Mesenchymal stem cell (in vitro differentiated cells and primary cell): ENCODE measurements around the gene NLRP6.
"Not testable (repeated sequence)": the region's sequence is repeated elsewhere in the genome, so short reads cannot be mapped to it uniquely, and the experiment has no call there.

Source experiments
- DNase-seq: peaks from one replicate; pipeline ENCODE4 v3.0.0-alpha.2; 2013
- H2AFZ ChIP-seq: one replicate; pipeline ENCODE4 v1.6.1; 2013; ENCODE audit warnings: low read depth, mild to moderate bottlenecking, control low read depth, inconsistent platforms, low read length, moderate library complexity
- H2AK5ac ChIP-seq: 2 replicates; pipeline ENCODE4 v1.6.1; 2013; ENCODE audit warnings: low read length, moderate library complexity, mild to moderate bottlenecking, inconsistent platforms; ENCODE audit not compliant: severe bottlenecking
- H2BK120ac ChIP-seq: one replicate; pipeline ENCODE4 v1.6.1; 2013; ENCODE audit warnings: low read depth, mild to moderate bottlenecking, inconsistent platforms, low read length, moderate library complexity
- H2BK12ac ChIP-seq, 2 experiments: one replicate each; pipeline ENCODE4 v1.6.1; 2013; ENCODE audit warnings: inconsistent platforms in 2 of 2, low read length in 2 of 2, mild to moderate bottlenecking in 2 of 2, moderate library complexity in 2 of 2, control low read depth in 1 of 2
- H2BK15ac ChIP-seq: one replicate; pipeline ENCODE4 v1.6.1; 2013; ENCODE audit warnings: mild to moderate bottlenecking, low read depth, inconsistent platforms; ENCODE audit not compliant: poor library complexity, severe bottlenecking
- H2BK5ac ChIP-seq: 2 replicates; pipeline ENCODE4 v1.6.1; 2013; ENCODE audit warnings: low read depth, mild to moderate bottlenecking, low read length, control low read depth, inconsistent platforms; ENCODE audit not compliant: poor library complexity, severe bottlenecking
- H3K14ac ChIP-seq, 2 experiments: one replicate each; pipeline ENCODE4 v1.6.1; 2013; ENCODE audit warnings: inconsistent platforms in 2 of 2, low read length in 2 of 2, control low read depth in 1 of 2, mild to moderate bottlenecking in 1 of 2, moderate library complexity in 1 of 2
- H3K18ac ChIP-seq, 2 experiments: one replicate each; pipeline ENCODE4 v1.6.1; 2013; ENCODE audit warnings: inconsistent platforms in 2 of 2, low read length in 2 of 2, control low read depth in 1 of 2, low read depth in 1 of 2, mild to moderate bottlenecking in 1 of 2
- H3K23ac ChIP-seq, 2 experiments: one replicate each; pipeline ENCODE4 v1.6.1; 2013; ENCODE audit warnings: inconsistent platforms in 2 of 2, low read length in 2 of 2, mild to moderate bottlenecking in 2 of 2, moderate library complexity in 2 of 2, control low read depth in 1 of 2
- H3K27ac ChIP-seq: 2 replicates; pipeline ENCODE4 v1.5.1; 2013; ENCODE audit warnings: mild to moderate bottlenecking, moderate library complexity, low read length, control low read depth, inconsistent platforms; ENCODE audit not compliant: poor library complexity, severe bottlenecking
- H3K27me3 ChIP-seq, 2 experiments: 2 replicates each; pipeline versions ENCODE4 v1.6.1 to v1.7.0; 2013; ENCODE audit warnings: low read length in 2 of 2, mild to moderate bottlenecking in 2 of 2, moderate library complexity in 2 of 2, control low read depth in 1 of 2, inconsistent platforms in 1 of 2; ENCODE audit not compliant: control insufficient read depth in 1 of 2, insufficient read depth in 1 of 2
- H3K36me3 ChIP-seq, 2 experiments: 2 replicates each; pipeline versions ENCODE4 v1.6.1 to v1.7.0; 2013; ENCODE audit warnings: low read length in 2 of 2, control low read depth in 1 of 2, inconsistent platforms in 1 of 2, low read depth in 1 of 2, mild to moderate bottlenecking in 1 of 2; ENCODE audit not compliant: insufficient read depth in 2 of 2, control insufficient read depth in 1 of 2
- H3K4ac ChIP-seq, 2 experiments: one replicate each; pipeline ENCODE4 v1.6.1; 2013; ENCODE audit warnings: inconsistent platforms in 2 of 2, low read length in 2 of 2, mild to moderate bottlenecking in 2 of 2, moderate library complexity in 2 of 2, control low read depth in 1 of 2, low read depth in 1 of 2
- H3K4me1 ChIP-seq: 2 replicates; pipeline ENCODE4 v1.6.1; 2013; ENCODE audit warnings: low read depth, low read length, control low read depth; ENCODE audit not compliant: control insufficient read depth, insufficient read depth
- H3K4me2 ChIP-seq: 2 replicates; pipeline ENCODE4 v1.6.1; 2013; ENCODE audit warnings: low read length, mild to moderate bottlenecking, inconsistent platforms; ENCODE audit not compliant: poor library complexity, severe bottlenecking
- H3K4me3 ChIP-seq, 2 experiments: 2 replicates each; pipeline versions ENCODE4 v1.5.1 to v1.7.0; 2013; ENCODE audit warnings: low read length in 2 of 2, mild to moderate bottlenecking in 2 of 2, control low read depth in 1 of 2, low read depth in 1 of 2; ENCODE audit not compliant: insufficient read depth in 1 of 2
- H3K79me1 ChIP-seq: replicated peaks from 2 replicates; pipeline ENCODE4 v1.6.1; 2013; ENCODE audit warnings: mild to moderate bottlenecking, control low read depth, low read length, inconsistent platforms; ENCODE audit not compliant: poor library complexity, severe bottlenecking
- H3K9ac ChIP-seq: 2 replicates; pipeline ENCODE4 v1.7.0; 2013; ENCODE audit warnings: mild to moderate bottlenecking, low read length, moderate library complexity
- H3K9me3 ChIP-seq: 2 replicates; pipeline ENCODE4 v1.7.0; 2013; ENCODE audit warnings: mild to moderate bottlenecking, low read length; ENCODE audit not compliant: control insufficient read depth
- H4K8ac ChIP-seq: one replicate; pipeline ENCODE4 v1.6.1; 2013; ENCODE audit warnings: inconsistent platforms, mild to moderate bottlenecking, low read length, moderate library complexity
- H4K91ac ChIP-seq: one replicate; pipeline ENCODE4 v1.6.1; 2013; ENCODE audit warnings: mild to moderate bottlenecking, low read length, inconsistent platforms
- WGBS: methylation state at CpG from one replicate; pipeline ENCODE4 v1.1.7; 2013; ENCODE audit warnings: mixed read lengths; 5-methylcytosine and 5-hydroxymethylcytosine counted together

Gene NLRP6

DNA sequence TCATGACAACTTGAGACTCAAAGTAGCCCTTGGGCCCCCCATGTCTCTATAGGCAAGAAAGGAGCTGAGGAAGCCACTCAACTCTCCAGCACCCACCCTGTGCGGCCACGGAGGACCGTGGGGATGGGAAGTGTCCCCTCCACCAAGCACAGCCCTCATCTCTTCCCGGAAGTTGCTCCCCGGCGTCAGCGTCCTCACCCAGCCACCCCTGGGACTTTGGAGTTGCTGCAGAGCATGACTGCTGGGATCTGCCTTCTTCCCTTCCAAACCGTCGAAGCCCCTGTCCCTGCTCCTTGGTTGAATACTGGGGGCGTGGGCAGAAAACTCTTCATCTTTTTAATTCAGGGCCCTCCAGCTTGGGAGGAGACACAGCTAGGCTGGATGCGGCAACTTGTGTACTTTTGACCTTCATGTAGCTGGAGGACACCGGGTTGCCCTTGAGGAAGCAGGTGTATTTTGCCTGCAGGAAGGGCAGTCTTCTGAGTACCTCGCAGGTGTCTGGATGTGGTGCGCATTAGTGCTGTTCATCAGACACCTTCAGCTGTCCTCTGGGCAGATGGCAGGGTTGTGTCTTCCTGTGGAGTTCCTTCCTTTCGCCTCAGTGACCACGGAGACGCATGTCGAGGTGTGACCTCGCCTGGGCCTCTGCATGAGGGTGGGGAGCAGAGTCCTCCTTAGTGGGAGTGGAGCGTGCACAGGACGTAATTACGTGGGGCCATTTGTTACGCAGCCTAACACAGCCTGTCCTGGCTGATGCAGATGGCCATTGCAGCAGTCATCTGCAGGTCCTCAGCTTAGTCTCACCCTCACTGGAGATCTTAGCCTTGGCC, 54.7 kb downstream of the NLRP6 start:
- Histone ChIP-seq H3K27me3 (no peaks in the 10 kb centered on the region), H4K91ac (peak overlapping the region; percentile 74), H3K4me3 (no peak overlapping the region), H2AK5ac (no peak overlapping the region), H3K18ac (no peak overlapping the region), H3K4ac (no peak overlapping the region), H3K9ac (no peak overlapping the region), H3K14ac (no peak overlapping the region), H4K8ac (no peak overlapping the region), H3K36me3 (no peaks in the 10 kb centered on the region), H2AFZ (no peak overlapping the region), H2BK120ac (no peak overlapping the region), H3K4me2 (no peak overlapping the region), H3K79me1 (no peaks in the 10 kb centered on the region), H2BK5ac (no peak overlapping the region), H3K4me1 (peaks cover 16% of the 10 kb centered on the region), H2BK15ac (no peak overlapping the region), H2BK12ac (peak overlapping the region in 1 of 2 experiments; percentile 47), H3K9me3 (no peaks in the 10 kb centered on the region), H3K27ac (no peak overlapping the region), H3K23ac (no peak overlapping the region)
- 97% methylated on average over 23 of the region's 23 CpGs for WGBS
- DNase-seq: no peak

DNA sequence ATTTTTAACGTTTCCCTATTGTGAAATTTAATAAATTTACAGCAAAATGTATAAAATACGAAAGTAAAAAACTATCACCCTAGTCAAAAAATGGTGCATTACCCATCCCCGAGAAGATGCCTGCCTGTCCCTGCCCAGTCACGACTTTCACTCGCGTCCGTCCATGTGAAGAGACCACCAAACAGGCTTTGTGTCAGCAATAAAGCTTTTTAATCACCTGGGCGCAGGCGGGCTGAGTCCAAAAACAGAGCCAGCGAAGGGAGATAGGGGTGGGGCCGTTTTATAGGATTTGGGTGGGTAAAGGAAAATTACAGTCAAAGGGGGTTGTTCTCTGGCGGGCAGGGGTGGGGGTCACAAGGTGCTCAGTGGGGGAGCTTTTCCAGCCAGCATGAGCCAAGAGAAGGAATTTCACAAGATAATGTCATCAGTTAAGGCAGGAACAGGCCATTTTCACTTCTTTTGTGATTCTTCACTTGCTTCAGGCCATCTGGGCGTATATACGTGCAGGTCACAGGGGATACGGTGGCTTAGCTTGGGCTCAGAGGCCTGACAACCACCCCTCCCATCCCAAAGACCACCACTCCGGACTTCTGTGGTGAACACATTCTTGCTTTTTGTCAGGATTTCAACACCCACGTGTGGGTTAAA, 55.5 kb downstream of the NLRP6 start:
- not testable (repeated sequence) for H3K9ac ChIP-seq, H3K27ac ChIP-seq, H4K8ac ChIP-seq, H2AK5ac ChIP-seq, H3K4me3 ChIP-seq, H3K27me3 ChIP-seq, H3K4me2 ChIP-seq, H3K9me3 ChIP-seq, H3K23ac ChIP-seq, H2BK5ac ChIP-seq, H4K91ac ChIP-seq, H3K14ac ChIP-seq, H2BK120ac ChIP-seq, H3K79me1 ChIP-seq, DNase-seq, H3K36me3 ChIP-seq
- peak overlapping the region in 1 of 2 experiments; percentile 27 for H3K18ac ChIP-seq
- H2BK12ac ChIP-seq: peak overlapping the region in 1 of 2 experiments; percentile 96
- WGBS: 75% methylated on average over 16 of the region's 17 CpGs
- peak overlapping the region; percentile 28 to 76 for H3K4ac ChIP-seq
- H2BK15ac ChIP-seq: peak overlapping the region; percentile 21
- H2AFZ ChIP-seq: peak overlapping the region; percentile 66
- H3K4me1 ChIP-seq: peaks cover 13% of the 10 kb centered on the region

DNA sequence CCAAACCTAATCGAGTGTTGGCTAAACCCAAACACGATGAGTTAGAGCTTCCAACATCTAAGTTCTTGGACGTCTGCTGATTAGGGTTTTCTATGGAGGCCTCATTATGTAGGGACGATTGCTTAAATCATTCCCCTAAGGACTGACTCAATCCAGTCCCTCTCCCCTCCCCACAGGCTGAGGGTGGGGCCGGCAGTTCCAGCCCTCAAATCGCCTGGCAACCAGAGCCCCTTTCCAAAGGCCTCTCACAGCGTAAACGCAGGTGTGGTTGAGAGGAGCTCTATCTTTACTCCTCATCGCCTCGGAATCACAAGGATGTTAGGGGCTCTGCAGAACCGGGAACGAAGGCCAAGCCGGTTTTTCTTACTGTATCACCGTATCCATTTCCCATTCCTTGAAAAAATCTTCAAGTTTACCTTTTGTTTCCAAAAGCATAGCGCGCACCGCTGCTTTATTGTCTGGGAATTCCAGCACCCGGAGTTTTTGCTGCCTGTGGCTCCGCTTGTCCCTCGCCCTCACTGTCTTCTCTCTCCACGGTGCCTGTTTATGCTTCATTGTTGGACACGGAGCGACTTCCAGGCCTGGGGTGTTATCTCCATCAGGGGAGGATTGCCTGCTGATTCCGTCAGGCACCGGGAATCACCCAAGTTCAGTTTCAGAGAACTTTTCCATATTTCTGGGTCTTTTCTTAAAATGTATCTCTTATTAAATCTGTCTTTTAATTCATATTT, 56.2 kb downstream of the NLRP6 start:
- H3K36me3 ChIP-seq: no peaks in the 10 kb centered on the region
- peak overlapping the region; percentile 28 to 76 for H3K4ac ChIP-seq
- H3K14ac ChIP-seq: no peak overlapping the region
- 28% methylated on average over 24 of the region's 25 CpGs for WGBS
- H3K27me3 ChIP-seq: no peaks in the 10 kb centered on the region
- H3K9me3 ChIP-seq: no peaks in the 10 kb centered on the region
- peak; percentile 25 for DNase-seq
- H3K4me2 ChIP-seq: no peak overlapping the region
- peak overlapping the region; percentile 37 to 67 for H3K18ac ChIP-seq
- peak overlapping the region; percentile 30 for H2BK15ac ChIP-seq
- H3K4me1 ChIP-seq: peaks cover 13% of the 10 kb centered on the region
- peak overlapping the region in 1 of 2 experiments; percentile 96 for H2BK12ac ChIP-seq
- H2BK5ac ChIP-seq: no peak overlapping the region
- peak overlapping the region; percentile 20 for H3K9ac ChIP-seq
- peak overlapping the region in 1 of 2 experiments; percentile 16 for H3K4me3 ChIP-seq
- H3K79me1 ChIP-seq: no peaks in the 10 kb centered on the region
- H4K91ac ChIP-seq: no peak overlapping the region
- H2AFZ ChIP-seq: peak overlapping the region; percentile 66
- H2AK5ac ChIP-seq: peak overlapping the region; percentile 36
- no peak overlapping the region for H3K23ac ChIP-seq
- H2BK120ac ChIP-seq: no peak overlapping the region
- H3K27ac ChIP-seq: no peak overlapping the region
- H4K8ac ChIP-seq: peak overlapping the region; percentile 59
